IMR-90 (cell line): Measurements from ENCODE around the gene PGGT1B.

Source experiments
- CHD1 ChIP-seq: IDR thresholded peaks from 2 replicates; pipeline ENCODE4 v1.6.1; 2012; ENCODE audit warnings: low read depth, low read length, improper control_type of control experiment
- MAFK ChIP-seq: IDR thresholded peaks from 2 replicates; pipeline ENCODE4 v1.6.1; 2012; ENCODE audit warnings: low read depth, low read length, improper control_type of control experiment
- MAZ ChIP-seq: IDR thresholded peaks from 2 replicates; pipeline ENCODE4 v1.6.1; 2012; ENCODE audit warnings: low read depth, mild to moderate bottlenecking, low read length, improper control_type of control experiment, moderate library complexity, borderline replicate concordance
- MXI1 ChIP-seq: IDR thresholded peaks from 2 replicates; pipeline ENCODE4 v1.6.1; 2012; ENCODE audit warnings: low read depth, mild to moderate bottlenecking, low read length, moderate library complexity, borderline replicate concordance
- POLR2A ChIP-seq: IDR thresholded peaks from 2 replicates; pipeline ENCODE4 v1.6.1; 2012; ENCODE audit warnings: mild to moderate bottlenecking, low read depth, low read length
- RAD21 ChIP-seq: IDR thresholded peaks from 2 replicates; pipeline ENCODE4 v1.6.1; 2012; ENCODE audit warnings: low read length, improper control_type of control experiment
- RFX5 ChIP-seq: IDR thresholded peaks from 2 replicates; pipeline ENCODE4 v1.8.0; 2012; ENCODE audit warnings: low read depth, mild to moderate bottlenecking, low read length, moderate library complexity
- TF ChIP-seq, protein P1 (sequence below): conservative IDR thresholded peaks from 2 replicates; pipeline ENCODE4 v1.5.1; 2012; ENCODE audit warnings: mild to moderate bottlenecking, low read depth, low read length, improper control_type of control experiment

DNA sequence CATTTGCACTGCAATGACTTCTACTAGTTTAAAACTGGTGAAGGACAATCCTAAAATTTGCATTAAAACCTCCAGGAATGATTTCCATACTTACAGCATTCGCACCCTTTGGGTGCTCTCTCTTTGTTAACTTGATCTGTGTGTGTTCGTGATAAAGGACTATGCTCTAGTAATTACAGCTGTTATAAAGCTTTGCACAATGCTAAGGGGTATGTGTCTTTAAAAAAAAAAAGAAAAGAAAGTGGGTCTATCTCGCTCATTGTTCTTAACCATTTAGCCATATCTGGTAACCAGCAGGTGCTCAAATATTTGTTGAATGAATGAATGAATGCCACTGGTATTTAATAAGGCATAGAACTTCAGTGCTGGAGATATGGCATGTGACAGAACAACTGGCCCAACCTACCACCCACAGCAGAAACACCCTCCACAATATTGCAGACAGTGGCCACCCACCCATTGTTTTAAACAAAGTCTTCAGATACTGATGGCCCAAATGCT lies 101.7 kb downstream of the PGGT1B start:
- TF ChIP-seq, protein P1, sequence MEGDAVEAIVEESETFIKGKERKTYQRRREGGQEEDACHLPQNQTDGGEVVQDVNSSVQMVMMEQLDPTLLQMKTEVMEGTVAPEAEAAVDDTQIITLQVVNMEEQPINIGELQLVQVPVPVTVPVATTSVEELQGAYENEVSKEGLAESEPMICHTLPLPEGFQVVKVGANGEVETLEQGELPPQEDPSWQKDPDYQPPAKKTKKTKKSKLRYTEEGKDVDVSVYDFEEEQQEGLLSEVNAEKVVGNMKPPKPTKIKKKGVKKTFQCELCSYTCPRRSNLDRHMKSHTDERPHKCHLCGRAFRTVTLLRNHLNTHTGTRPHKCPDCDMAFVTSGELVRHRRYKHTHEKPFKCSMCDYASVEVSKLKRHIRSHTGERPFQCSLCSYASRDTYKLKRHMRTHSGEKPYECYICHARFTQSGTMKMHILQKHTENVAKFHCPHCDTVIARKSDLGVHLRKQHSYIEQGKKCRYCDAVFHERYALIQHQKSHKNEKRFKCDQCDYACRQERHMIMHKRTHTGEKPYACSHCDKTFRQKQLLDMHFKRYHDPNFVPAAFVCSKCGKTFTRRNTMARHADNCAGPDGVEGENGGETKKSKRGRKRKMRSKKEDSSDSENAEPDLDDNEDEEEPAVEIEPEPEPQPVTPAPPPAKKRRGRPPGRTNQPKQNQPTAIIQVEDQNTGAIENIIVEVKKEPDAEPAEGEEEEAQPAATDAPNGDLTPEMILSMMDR: no peak
- TF ChIP-seq MXI1: no peak
- no peak for TF ChIP-seq RFX5
- TF ChIP-seq MAZ: no peak
- TF ChIP-seq POLR2A: no peak
- TF ChIP-seq RAD21: no peak
- no peak for TF ChIP-seq MAFK
- no peak for TF ChIP-seq CHD1
